HEK293 (cell line): ENCODE measurements around the gene LMCD1.

Experiments used
- KLF16 ChIP-seq: fragments of 450-650 bp; formaldehyde crosslinking; IDR thresholded peaks from 2 replicates; pipeline ENCODE4 v1.5.1; 2017; ENCODE audit warnings: missing biosample characterization, missing genetic modification characterization
- SETDB1 ChIP-seq: IDR thresholded peaks from one replicate; pipeline ENCODE4 v1.6.1; 2017; ENCODE audit warnings: mild to moderate bottlenecking, low read length, moderate library complexity, mixed read lengths; ENCODE audit not compliant: insufficient read length
- SP7 ChIP-seq: fragments of 450-650 bp; formaldehyde crosslinking; IDR thresholded peaks from 2 replicates; pipeline ENCODE4 v1.5.1; 2016; ENCODE audit warnings: missing biosample characterization, missing genetic modification characterization
- ZBTB8A ChIP-seq: fragments of 450-650 bp; formaldehyde crosslinking; IDR thresholded peaks from 2 replicates; pipeline ENCODE4 v1.5.1; 2016; ENCODE audit warnings: missing biosample characterization, missing genetic modification characterization
- ZNF558 ChIP-seq: fragments of 450-650 bp; formaldehyde crosslinking; IDR thresholded peaks from 2 replicates; pipeline ENCODE4 v1.5.1; 2016; ENCODE audit warnings: missing biosample characterization, missing genetic modification characterization
- ZNF624 ChIP-seq: fragments of 450-650 bp; formaldehyde crosslinking; IDR thresholded peaks from 2 replicates; pipeline ENCODE4 v1.5.1; 2017; ENCODE audit warnings: missing biosample characterization, missing genetic modification characterization
- TF ChIP-seq, protein P1 (sequence below): fragments of 450-650 bp; formaldehyde crosslinking; IDR thresholded peaks from 2 replicates; pipeline ENCODE4 v1.5.1; 2016; ENCODE audit warnings: missing biosample characterization, missing genetic modification characterization
- TF ChIP-seq, protein P2 (sequence below): fragments of 450-650 bp; formaldehyde crosslinking; IDR thresholded peaks from 2 replicates; pipeline ENCODE4 v1.5.1; 2017; ENCODE audit warnings: missing biosample characterization, missing genetic modification characterization
- TF ChIP-seq, protein P3 (sequence below): fragments of 450-650 bp; formaldehyde crosslinking; IDR thresholded peaks from 2 replicates; pipeline ENCODE4 v1.5.1; 2016; ENCODE audit warnings: missing biosample characterization, missing genetic modification characterization, borderline replicate concordance

DNA sequence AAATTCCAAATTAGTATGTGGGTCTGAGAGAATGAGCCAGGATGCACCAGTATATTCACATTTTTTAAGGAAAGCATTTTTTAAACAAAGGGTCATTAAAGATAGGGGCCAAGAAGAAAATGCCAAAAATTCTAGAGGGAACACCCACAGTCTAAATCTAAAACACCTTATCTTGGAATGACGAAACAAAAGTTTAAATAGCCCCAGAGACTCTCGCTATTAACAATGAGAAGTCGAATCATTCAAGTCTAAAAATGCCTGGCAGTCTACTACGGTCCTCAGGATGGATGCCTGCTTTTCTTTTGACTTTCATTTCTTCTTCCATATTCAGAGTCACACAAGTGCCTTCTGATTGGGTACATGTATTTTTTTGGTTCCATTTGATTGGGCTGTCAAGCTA is 76.7 kb downstream of the LMCD1 start:
- TF ChIP-seq, protein P1, sequence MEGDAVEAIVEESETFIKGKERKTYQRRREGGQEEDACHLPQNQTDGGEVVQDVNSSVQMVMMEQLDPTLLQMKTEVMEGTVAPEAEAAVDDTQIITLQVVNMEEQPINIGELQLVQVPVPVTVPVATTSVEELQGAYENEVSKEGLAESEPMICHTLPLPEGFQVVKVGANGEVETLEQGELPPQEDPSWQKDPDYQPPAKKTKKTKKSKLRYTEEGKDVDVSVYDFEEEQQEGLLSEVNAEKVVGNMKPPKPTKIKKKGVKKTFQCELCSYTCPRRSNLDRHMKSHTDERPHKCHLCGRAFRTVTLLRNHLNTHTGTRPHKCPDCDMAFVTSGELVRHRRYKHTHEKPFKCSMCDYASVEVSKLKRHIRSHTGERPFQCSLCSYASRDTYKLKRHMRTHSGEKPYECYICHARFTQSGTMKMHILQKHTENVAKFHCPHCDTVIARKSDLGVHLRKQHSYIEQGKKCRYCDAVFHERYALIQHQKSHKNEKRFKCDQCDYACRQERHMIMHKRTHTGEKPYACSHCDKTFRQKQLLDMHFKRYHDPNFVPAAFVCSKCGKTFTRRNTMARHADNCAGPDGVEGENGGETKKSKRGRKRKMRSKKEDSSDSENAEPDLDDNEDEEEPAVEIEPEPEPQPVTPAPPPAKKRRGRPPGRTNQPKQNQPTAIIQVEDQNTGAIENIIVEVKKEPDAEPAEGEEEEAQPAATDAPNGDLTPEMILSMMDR (tag by site-specific recombination) = no peak
- TF ChIP-seq SETDB1 (no peak), ZNF558 (tag by site-specific recombination) (no peak), SP7 (tag by site-specific recombination) (no peak), ZBTB8A (tag by site-specific recombination) (no peak), ZNF624 (tag by site-specific recombination) (no peak), KLF16 (tag by site-specific recombination) (no peak)
- TF ChIP-seq, protein P2, sequence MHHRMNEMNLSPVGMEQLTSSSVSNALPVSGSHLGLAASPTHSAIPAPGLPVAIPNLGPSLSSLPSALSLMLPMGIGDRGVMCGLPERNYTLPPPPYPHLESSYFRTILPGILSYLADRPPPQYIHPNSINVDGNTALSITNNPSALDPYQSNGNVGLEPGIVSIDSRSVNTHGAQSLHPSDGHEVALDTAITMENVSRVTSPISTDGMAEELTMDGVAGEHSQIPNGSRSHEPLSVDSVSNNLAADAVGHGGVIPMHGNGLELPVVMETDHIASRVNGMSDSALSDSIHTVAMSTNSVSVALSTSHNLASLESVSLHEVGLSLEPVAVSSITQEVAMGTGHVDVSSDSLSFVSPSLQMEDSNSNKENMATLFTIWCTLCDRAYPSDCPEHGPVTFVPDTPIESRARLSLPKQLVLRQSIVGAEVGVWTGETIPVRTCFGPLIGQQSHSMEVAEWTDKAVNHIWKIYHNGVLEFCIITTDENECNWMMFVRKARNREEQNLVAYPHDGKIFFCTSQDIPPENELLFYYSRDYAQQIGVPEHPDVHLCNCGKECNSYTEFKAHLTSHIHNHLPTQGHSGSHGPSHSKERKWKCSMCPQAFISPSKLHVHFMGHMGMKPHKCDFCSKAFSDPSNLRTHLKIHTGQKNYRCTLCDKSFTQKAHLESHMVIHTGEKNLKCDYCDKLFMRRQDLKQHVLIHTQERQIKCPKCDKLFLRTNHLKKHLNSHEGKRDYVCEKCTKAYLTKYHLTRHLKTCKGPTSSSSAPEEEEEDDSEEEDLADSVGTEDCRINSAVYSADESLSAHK (tag by site-specific recombination) = no peak
- TF ChIP-seq, protein P3, sequence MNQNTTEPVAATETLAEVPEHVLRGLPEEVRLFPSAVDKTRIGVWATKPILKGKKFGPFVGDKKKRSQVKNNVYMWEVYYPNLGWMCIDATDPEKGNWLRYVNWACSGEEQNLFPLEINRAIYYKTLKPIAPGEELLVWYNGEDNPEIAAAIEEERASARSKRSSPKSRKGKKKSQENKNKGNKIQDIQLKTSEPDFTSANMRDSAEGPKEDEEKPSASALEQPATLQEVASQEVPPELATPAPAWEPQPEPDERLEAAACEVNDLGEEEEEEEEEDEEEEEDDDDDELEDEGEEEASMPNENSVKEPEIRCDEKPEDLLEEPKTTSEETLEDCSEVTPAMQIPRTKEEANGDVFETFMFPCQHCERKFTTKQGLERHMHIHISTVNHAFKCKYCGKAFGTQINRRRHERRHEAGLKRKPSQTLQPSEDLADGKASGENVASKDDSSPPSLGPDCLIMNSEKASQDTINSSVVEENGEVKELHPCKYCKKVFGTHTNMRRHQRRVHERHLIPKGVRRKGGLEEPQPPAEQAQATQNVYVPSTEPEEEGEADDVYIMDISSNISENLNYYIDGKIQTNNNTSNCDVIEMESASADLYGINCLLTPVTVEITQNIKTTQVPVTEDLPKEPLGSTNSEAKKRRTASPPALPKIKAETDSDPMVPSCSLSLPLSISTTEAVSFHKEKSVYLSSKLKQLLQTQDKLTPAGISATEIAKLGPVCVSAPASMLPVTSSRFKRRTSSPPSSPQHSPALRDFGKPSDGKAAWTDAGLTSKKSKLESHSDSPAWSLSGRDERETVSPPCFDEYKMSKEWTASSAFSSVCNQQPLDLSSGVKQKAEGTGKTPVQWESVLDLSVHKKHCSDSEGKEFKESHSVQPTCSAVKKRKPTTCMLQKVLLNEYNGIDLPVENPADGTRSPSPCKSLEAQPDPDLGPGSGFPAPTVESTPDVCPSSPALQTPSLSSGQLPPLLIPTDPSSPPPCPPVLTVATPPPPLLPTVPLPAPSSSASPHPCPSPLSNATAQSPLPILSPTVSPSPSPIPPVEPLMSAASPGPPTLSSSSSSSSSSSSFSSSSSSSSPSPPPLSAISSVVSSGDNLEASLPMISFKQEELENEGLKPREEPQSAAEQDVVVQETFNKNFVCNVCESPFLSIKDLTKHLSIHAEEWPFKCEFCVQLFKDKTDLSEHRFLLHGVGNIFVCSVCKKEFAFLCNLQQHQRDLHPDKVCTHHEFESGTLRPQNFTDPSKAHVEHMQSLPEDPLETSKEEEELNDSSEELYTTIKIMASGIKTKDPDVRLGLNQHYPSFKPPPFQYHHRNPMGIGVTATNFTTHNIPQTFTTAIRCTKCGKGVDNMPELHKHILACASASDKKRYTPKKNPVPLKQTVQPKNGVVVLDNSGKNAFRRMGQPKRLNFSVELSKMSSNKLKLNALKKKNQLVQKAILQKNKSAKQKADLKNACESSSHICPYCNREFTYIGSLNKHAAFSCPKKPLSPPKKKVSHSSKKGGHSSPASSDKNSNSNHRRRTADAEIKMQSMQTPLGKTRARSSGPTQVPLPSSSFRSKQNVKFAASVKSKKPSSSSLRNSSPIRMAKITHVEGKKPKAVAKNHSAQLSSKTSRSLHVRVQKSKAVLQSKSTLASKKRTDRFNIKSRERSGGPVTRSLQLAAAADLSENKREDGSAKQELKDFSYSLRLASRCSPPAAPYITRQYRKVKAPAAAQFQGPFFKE (tag by site-specific recombination) = no peak
